ENCODE results near the gene CCL24.
"Not testable (repeated sequence)": the region's sequence is repeated elsewhere in the genome, so short reads cannot be mapped to it uniquely, and the experiment has no call there.

Gene CCL24

DNA sequence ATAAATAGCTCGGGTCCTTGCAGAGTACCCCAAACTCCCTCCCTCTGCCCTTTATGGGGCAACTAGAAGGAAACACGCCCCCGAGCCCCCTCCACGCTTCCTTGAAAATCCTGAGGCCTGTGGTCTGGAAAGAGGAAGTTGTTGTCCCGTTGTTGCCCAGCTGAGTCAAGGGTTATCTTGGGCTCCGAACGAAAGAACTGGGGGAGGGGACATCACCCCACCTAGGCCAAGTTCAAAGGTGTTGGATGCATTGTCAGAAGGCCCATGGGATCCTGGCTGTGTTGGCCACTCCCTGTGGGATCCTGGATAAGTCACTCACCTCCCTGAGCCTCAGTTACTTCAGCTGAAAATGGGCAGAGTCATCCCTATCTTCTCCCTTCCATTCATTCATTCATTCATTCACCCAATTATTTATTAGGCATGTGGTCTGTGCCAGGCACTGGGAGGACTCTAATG lies at the start of gene CCL24:
Gene CCL24 (minus strand): TSS at position 26 of the 456 bp plus-strand sequence. CDS start 91 bp downstream, outside the sequence.
- no peak within 1 kb of the TSS for H3K4me3 ChIP-seq (ENCODE audit: low read depth, low read length)
- TF ChIP-seq CTCF (IDR thresholded peaks at IDR 0.05; ENCODE audit: low read depth, low read length), result no peak

- H3K4me3 ChIP-seq (ENCODE audit: low read depth, low read length), result no peak overlapping the region
- no peak for TF ChIP-seq CTCF (IDR thresholded peaks at IDR 0.05; ENCODE audit: low read depth, low read length)
These were observed 48.0 kb upstream of the CCL24 start for GRCh38 chr7:75861636-75862035.

DNA sequence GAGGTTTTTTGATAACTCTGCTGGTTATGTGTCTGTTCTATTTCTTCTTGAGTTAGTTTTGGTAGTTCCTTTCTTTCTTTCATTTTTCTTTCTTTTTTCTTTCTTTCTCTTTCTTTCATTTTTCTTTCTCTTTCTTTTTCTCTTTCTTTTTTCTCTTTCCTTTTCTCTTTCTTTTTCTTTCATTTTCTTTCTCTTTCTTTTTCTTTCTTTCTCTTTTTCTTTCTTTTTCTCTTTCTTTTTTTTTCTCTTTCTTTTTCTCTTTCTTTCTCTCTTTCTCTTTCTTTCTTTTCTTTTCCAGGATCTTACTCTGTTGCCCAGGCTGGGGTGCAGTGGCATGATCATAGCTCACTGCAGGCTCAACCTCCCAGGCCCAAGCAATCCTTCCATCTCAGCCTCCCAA lies 44.8 kb upstream of the CCL24 start:
- no peak for TF ChIP-seq CTCF (IDR thresholded peaks at IDR 0.05; ENCODE audit: low read depth, low read length)

DNA sequence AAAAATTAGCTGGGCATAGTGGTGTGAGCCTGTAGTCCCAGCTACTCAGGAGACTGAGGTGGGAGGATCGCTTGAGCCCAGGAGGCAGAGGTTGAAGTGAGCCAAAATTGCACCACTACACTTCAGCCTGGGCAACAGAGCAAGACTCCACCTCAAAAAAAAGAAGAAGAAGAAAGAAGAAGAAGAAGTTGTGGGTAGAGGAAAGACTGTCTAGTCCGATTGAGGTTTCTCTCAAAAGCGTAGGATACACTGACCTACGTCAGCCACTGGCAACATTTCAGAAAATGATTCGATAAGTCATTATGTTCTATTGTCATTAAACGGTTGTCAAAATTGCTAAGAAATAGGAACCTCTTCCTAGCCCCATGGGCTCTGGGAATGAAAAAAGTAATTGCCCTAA lies 42.9 kb upstream of the CCL24 start:
- no peak for TF ChIP-seq CTCF (IDR thresholded peaks at IDR 0.05; ENCODE audit: low read depth, low read length)
- no peak overlapping the region for H3K4me3 ChIP-seq (ENCODE audit: low read depth, low read length)

More for the DNA sequence above, 44.8 kb upstream of the CCL24 start:
- H3K4me3 ChIP-seq (ENCODE audit: low read depth, low read length), result no peak overlapping the region

GRCh38 chr7:75854813-75855345 lies 41.3 kb upstream of the CCL24 start:
- not testable (repeated sequence) for H3K4me3 ChIP-seq (ENCODE audit: low read depth, low read length)

DNA sequence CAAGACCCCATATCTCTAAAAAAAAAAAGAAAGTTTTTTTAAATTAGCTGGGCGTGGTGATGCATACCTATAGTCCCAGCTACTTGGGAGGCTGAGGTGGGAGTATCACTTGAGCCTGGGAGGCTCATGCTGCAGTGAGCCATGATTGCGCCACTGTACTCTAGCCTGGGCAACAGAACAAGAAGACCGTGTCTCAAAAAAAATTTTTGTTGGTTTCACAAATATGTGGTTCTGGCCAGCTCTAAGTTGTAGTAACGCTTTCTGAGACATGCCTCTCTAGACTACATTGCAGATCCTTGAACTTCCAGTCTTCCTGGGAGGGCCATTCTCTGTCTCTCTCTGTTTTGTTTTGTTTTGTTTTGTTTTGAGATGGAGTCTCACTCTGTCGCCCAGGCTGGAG lies 40.6 kb upstream of the CCL24 start:
- H3K4me3 ChIP-seq (ENCODE audit: low read depth, low read length), result no peak overlapping the region

DNA sequence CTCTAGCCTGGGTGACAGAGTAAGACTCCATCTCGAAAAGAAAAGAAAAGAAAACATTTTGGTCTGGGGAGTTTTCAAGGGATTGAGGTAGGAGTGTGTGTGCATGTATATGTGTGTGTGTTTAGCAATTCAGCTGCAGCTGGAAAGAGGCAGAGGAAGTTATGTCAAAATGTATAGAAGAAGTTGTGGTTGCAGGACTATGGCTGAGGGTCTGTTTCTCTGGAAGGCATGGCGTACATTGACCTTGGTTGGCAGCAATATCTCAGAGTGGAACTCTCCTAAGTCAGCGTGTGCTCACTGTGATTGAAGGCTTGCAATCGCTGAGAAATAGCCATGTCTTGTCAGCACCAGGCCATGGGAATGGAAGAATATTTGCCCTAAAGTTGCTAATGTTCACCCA lies 36.6 kb upstream of the CCL24 start:
- no peak for TF ChIP-seq CTCF (IDR thresholded peaks at IDR 0.05; ENCODE audit: low read depth, low read length)
- H3K4me3 ChIP-seq (ENCODE audit: low read depth, low read length), result no peak overlapping the region

More for the DNA sequence above, 40.6 kb upstream of the CCL24 start:
- no peak for TF ChIP-seq CTCF (IDR thresholded peaks at IDR 0.05; ENCODE audit: low read depth, low read length)

DNA sequence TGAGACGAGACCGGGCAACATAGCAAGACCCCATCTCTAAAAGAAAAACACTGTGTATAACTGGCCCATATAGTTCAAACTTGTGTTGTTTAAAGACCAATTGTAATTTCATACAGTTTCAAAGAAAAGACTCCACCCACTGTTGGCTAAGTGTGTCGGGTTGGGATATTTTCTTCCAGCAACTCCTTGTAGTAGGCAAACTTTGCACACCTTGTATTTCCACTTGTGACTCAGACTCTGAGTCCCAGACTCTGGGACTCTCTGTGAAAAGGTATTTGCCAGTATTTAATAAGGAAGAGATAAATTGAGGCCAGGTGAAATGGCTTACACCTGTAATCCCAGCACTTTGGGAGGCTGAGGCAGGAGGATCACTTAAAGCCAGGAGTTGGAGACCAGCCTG lies 36.0 kb upstream of the CCL24 start:
- TF ChIP-seq CTCF (IDR thresholded peaks at IDR 0.05; ENCODE audit: low read depth, low read length), result no peak
- H3K4me3 ChIP-seq (ENCODE audit: low read depth, low read length), result no peak overlapping the region

Data from WI38 (cell line).